HCT116 (cell line): ENCODE data around the gene SH3BP4. TPM values are rescaled to one million over a fixed set of nuclear protein-coding genes. Genes with fewer than 3 reads are reported as not detected.

Experiments
- ATAC-seq: fragments of 200-7000 bp; cut with Tn5 transposase; 2 replicates; pipeline ENCODE4 v1.9.1; 2020; ENCODE audit warnings: mild to moderate bottlenecking, moderate library complexity
- BruUV-seq: library from RNA; stranded (reverse); fragments of 400-500 nt; replicated peaks from 2 replicates; lab custom pipeline; 2021; lab: Mats Ljungman, UMichigan
- CTCF ChIA-PET: fragments of 300-600 bp; sonication (Branson Sonifier 250); formaldehyde crosslinking; loops from one replicate; lab custom pipeline; 2021; ENCODE audit warnings: antibody characterized with exemption; lab: Charles Lee
- POLR2A ChIA-PET: fragments of 300-600, 350-600 bp; sonication (Branson Sonifier 250); formaldehyde crosslinking; loops from one replicate; lab custom pipeline; 2021; ENCODE audit warnings: antibody characterized with exemption; lab: Charles Lee
- RAD21 ChIA-PET, 2 experiments: fragments of 300-600 bp; sonication (Branson Sonifier 250); formaldehyde crosslinking; loops; one replicate each; lab custom pipeline; 2023; ENCODE audit warnings: low total read pairs in 2 of 2; ENCODE audit not compliant: uncharacterized antibody in 2 of 2, unreplicated experiment in 2 of 2, low non-redundant PET in 1 of 2; lab: Charles Lee
- DNase-seq: peaks from one replicate; pipeline ENCODE4 v3.0.0-alpha.2; 2010; ENCODE audit warnings: low read depth, low spot score
- H2AFZ ChIP-seq: fragments of 200-600 bp; shearing (Covaris generic), sonication (generic); 2 replicates; pipeline ENCODE4 v1.6.1; 2017; ENCODE audit warnings: low read depth, mixed run types, mixed read lengths, antibody characterized with exemption, low read length; ENCODE audit not compliant: poor library complexity, severe bottlenecking
- H3K27ac ChIP-seq: 2 replicates; pipeline ENCODE4 v1.5.1; 2012; ENCODE audit warnings: low read depth, low read length
- H3K27me3 ChIP-seq: fragments of 200-600 bp; sonication (generic); 2 replicates; pipeline ENCODE4 v1.6.1; 2016; ENCODE audit warnings: mixed run types, low read length, mixed read lengths; ENCODE audit not compliant: insufficient read depth
- H3K36me3 ChIP-seq, 2 experiments: fragments of 200-500 bp in 1 of 2; fragments of 200-600 bp in 1 of 2; sonication (Bioruptor generic) in 1 of 2; sonication (generic) in 1 of 2; 2 replicates each; pipeline versions ENCODE4 v1.5.1 to v1.6.1; 2014 to 2016; ENCODE audit warnings: low read length in 2 of 2, inconsistent platforms in 1 of 2, mixed read lengths in 1 of 2, mixed run types in 1 of 2; ENCODE audit not compliant: insufficient read depth in 2 of 2, control insufficient read depth in 1 of 2
- H3K4me1 ChIP-seq, 2 experiments: fragments of 200-600 bp in 1 of 2; sonication (generic) in 1 of 2; 2 replicates each; pipeline versions ENCODE4 v1.5.1 to v1.6.1; 2012 to 2017; ENCODE audit warnings: low read length in 2 of 2, inconsistent platforms in 1 of 2, mild to moderate bottlenecking in 1 of 2, mixed read lengths in 1 of 2, mixed run types in 1 of 2, moderate library complexity in 1 of 2; ENCODE audit not compliant: insufficient read depth in 2 of 2, control insufficient read depth in 1 of 2
- H3K4me2 ChIP-seq: fragments of 200-600 bp; sonication (generic); 2 replicates; pipeline ENCODE4 v1.6.1; 2017; ENCODE audit warnings: mixed run types, low read length, mixed read lengths
- H3K4me3 ChIP-seq, 2 experiments: fragments of 200-600 bp in 1 of 2; sonication (generic) in 1 of 2; replicated peaks in 1 of 2; 2 replicates each; pipeline ENCODE4 v1.5.1; 2011 to 2016; ENCODE audit warnings: low read length in 2 of 2, control low read depth in 1 of 2, low read depth in 1 of 2, mild to moderate bottlenecking in 1 of 2, mixed read lengths in 1 of 2, mixed run types in 1 of 2
- H3K79me2 ChIP-seq: fragments of 200-600 bp; sonication (generic); 2 replicates; pipeline ENCODE4 v1.6.1; 2017; ENCODE audit warnings: mild to moderate bottlenecking, mixed run types, low read length, moderate library complexity, mixed read lengths; ENCODE audit not compliant: insufficient read depth
- H3K9ac ChIP-seq: fragments of 200-600 bp; sonication (generic); 2 replicates; pipeline ENCODE4 v1.6.1; 2016; ENCODE audit warnings: low read length, mixed read lengths
- H3K9me2 ChIP-seq: fragments of 200-600 bp; sonication (generic), shearing (Covaris generic); 2 replicates; pipeline ENCODE4 v1.6.1; 2017; ENCODE audit warnings: mixed run types, mild to moderate bottlenecking, moderate library complexity; ENCODE audit not compliant: insufficient read depth
- H3K9me3 ChIP-seq, 2 experiments: fragments of 200-500 bp in 1 of 2; fragments of 200-600 bp in 1 of 2; sonication (Bioruptor generic) in 1 of 2; sonication (generic) in 1 of 2; 2 replicates each; pipeline ENCODE4 v1.6.1; 2014 to 2017; ENCODE audit warnings: low read length in 2 of 2, mixed read lengths in 2 of 2, inconsistent platforms in 1 of 2, low read depth in 1 of 2, mild to moderate bottlenecking in 1 of 2, mixed run types in 1 of 2, moderate library complexity in 1 of 2; ENCODE audit not compliant: control insufficient read depth in 1 of 2, insufficient read depth in 1 of 2
- H4K20me1 ChIP-seq: fragments of 200-600 bp; sonication (generic), shearing (Covaris generic); 2 replicates; pipeline ENCODE4 v1.6.1; 2017; ENCODE audit warnings: mixed run types, mild to moderate bottlenecking, moderate library complexity; ENCODE audit not compliant: insufficient read depth
- ATF3 ChIP-seq: IDR thresholded peaks from 2 replicates; pipeline ENCODE4 v1.6.1; 2012
- CEBPB ChIP-seq: IDR thresholded peaks from 2 replicates; pipeline ENCODE4 v1.6.1; 2012; ENCODE audit warnings: low read depth
- EGR1 ChIP-seq: IDR thresholded peaks from 2 replicates; pipeline ENCODE4 v1.6.1; 2012; ENCODE audit warnings: low read depth
- ELF1 ChIP-seq: IDR thresholded peaks from 2 replicates; pipeline ENCODE4 v1.6.1; 2012; ENCODE audit warnings: low read depth, borderline replicate concordance
- EZH2 ChIP-seq: fragments of 200-600 bp; sonication (generic); IDR thresholded peaks from 2 replicates; pipeline ENCODE4 v1.6.1; 2017; ENCODE audit warnings: antibody characterized with exemption, mixed run types
- EZH2phosphoT487 ChIP-seq: fragments of 200-600 bp; IDR thresholded peaks from 2 replicates; pipeline ENCODE4 v1.6.1; 2018; ENCODE audit warnings: antibody characterized with exemption, borderline replicate concordance
- FOSL1 ChIP-seq: IDR thresholded peaks from 2 replicates; pipeline ENCODE4 v1.6.1; 2012; ENCODE audit warnings: low read depth
- JUND ChIP-seq: IDR thresholded peaks from 2 replicates; pipeline ENCODE4 v1.6.1; 2012
- POLR2AphosphoS5 ChIP-seq: IDR thresholded peaks from 2 replicates; pipeline ENCODE4 v1.6.1; 2011; ENCODE audit warnings: mild to moderate bottlenecking, low read depth, low read length, moderate library complexity
- RAD21 ChIP-seq: IDR thresholded peaks from 2 replicates; pipeline ENCODE4 v1.6.1; 2012; ENCODE audit warnings: low read depth, mild to moderate bottlenecking
- SIN3A ChIP-seq: IDR thresholded peaks from 2 replicates; pipeline ENCODE4 v1.6.1; 2012; ENCODE audit warnings: low read depth
- SP1 ChIP-seq: IDR thresholded peaks from 2 replicates; pipeline ENCODE4 v1.6.1; 2012; ENCODE audit warnings: low read depth
- SRF ChIP-seq: IDR thresholded peaks from 2 replicates; pipeline ENCODE4 v1.6.1; 2012; ENCODE audit warnings: low read depth
- TCF7L2 ChIP-seq: IDR thresholded peaks from 2 replicates; pipeline ENCODE4 v1.7.0; 2011; ENCODE audit warnings: borderline replicate concordance, inconsistent platforms; ENCODE audit not compliant: insufficient read depth, insufficient read length; ENCODE audit errors: extremely low read depth
- intact Hi-C: fragments of 100-400 bp; cut with micrococcal nuclease; formaldehyde crosslinking; loops from 2 replicates; pipeline ENCODE4 v1.10.0; 2022
- total RNA-seq: library from RNA; stranded (reverse); gene quantifications from one replicate; pipeline ENCODE4 v1.2.1, GENCODE V29; 2021; ENCODE audit not compliant: unreplicated experiment
- TF ChIP-seq, protein P1 (sequence below): IDR thresholded peaks from 2 replicates; pipeline ENCODE4 v1.6.1; 2012; ENCODE audit warnings: low read depth
- TF ChIP-seq, protein P2 (sequence below): IDR thresholded peaks from 2 replicates; pipeline ENCODE4 v1.6.1; 2012
- TF ChIP-seq, protein P3 (sequence below): IDR thresholded peaks from 2 replicates; pipeline ENCODE4 v1.6.1; 2011; ENCODE audit warnings: mild to moderate bottlenecking, low read length, moderate library complexity; ENCODE audit not compliant: insufficient replicate concordance; ENCODE audit errors: extremely low read depth

The SH3BP4 gene
- total RNA-seq, 1 experiment from 2014 or later, result 32.9 TPM

- RAD21 ChIA-PET, result no interaction called here
- intact Hi-C loops, result no loop called here
- no peak overlapping the region for H3K4me3 ChIP-seq
- no TSS peak for BruUV-seq
- TF ChIP-seq SIN3A (no peak), EZH2 (no peak), RAD21 (no peak), CEBPB (no peak), ELF1 (no peak), SP1 (no peak), TCF7L2 (no peak), SRF (no peak), ATF3 (no peak), EGR1 (no peak), EZH2phosphoT487 (no peak), JUND (no peak), FOSL1 (no peak), POLR2AphosphoS5 (no peak)
- TF ChIP-seq, protein P1, sequence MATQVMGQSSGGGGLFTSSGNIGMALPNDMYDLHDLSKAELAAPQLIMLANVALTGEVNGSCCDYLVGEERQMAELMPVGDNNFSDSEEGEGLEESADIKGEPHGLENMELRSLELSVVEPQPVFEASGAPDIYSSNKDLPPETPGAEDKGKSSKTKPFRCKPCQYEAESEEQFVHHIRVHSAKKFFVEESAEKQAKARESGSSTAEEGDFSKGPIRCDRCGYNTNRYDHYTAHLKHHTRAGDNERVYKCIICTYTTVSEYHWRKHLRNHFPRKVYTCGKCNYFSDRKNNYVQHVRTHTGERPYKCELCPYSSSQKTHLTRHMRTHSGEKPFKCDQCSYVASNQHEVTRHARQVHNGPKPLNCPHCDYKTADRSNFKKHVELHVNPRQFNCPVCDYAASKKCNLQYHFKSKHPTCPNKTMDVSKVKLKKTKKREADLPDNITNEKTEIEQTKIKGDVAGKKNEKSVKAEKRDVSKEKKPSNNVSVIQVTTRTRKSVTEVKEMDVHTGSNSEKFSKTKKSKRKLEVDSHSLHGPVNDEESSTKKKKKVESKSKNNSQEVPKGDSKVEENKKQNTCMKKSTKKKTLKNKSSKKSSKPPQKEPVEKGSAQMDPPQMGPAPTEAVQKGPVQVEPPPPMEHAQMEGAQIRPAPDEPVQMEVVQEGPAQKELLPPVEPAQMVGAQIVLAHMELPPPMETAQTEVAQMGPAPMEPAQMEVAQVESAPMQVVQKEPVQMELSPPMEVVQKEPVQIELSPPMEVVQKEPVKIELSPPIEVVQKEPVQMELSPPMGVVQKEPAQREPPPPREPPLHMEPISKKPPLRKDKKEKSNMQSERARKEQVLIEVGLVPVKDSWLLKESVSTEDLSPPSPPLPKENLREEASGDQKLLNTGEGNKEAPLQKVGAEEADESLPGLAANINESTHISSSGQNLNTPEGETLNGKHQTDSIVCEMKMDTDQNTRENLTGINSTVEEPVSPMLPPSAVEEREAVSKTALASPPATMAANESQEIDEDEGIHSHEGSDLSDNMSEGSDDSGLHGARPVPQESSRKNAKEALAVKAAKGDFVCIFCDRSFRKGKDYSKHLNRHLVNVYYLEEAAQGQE, result no peak
- TF ChIP-seq, protein P2, sequence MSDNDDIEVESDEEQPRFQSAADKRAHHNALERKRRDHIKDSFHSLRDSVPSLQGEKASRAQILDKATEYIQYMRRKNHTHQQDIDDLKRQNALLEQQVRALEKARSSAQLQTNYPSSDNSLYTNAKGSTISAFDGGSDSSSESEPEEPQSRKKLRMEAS, result no peak
- TF ChIP-seq, protein P3, sequence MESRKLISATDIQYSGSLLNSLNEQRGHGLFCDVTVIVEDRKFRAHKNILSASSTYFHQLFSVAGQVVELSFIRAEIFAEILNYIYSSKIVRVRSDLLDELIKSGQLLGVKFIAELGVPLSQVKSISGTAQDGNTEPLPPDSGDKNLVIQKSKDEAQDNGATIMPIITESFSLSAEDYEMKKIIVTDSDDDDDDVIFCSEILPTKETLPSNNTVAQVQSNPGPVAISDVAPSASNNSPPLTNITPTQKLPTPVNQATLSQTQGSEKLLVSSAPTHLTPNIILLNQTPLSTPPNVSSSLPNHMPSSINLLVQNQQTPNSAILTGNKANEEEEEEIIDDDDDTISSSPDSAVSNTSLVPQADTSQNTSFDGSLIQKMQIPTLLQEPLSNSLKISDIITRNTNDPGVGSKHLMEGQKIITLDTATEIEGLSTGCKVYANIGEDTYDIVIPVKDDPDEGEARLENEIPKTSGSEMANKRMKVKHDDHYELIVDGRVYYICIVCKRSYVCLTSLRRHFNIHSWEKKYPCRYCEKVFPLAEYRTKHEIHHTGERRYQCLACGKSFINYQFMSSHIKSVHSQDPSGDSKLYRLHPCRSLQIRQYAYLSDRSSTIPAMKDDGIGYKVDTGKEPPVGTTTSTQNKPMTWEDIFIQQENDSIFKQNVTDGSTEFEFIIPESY, result no peak
- TF ChIP-seq, all 23 proteins: peak for 0
- Histone ChIP-seq H3K27me3 (no peaks in the 10 kb centered on the region), H3K36me3 (no peaks in the 10 kb centered on the region), H3K9me2 (no peaks in the 10 kb centered on the region), H3K79me2 (peaks cover 92% of the 10 kb centered on the region), H3K27ac (no peak overlapping the region), H3K9me3 (no peaks in the 10 kb centered on the region), H3K9ac (no peak overlapping the region), H4K20me1 (no peaks in the 10 kb centered on the region), H3K4me2 (no peak overlapping the region), H2AFZ (no peak overlapping the region), H3K4me1 (peaks cover 31% of the 10 kb centered on the region in 2 experiments)
- POLR2A ChIA-PET, result no interaction called here
- CTCF ChIA-PET, result no interaction called here
- ATAC-seq, result no peak
- no peak for DNase-seq
Observed at GRCh38 chr2:234986876-234987720, 35.3 kb downstream of the SH3BP4 start.
